Activated CD8-positive, alpha-beta memory T cell treated with anti-CD3 and anti-CD28 coated beads, Interleukin-2, amount 50 U/mL, for 1 hour (primary cell): ENCODE data around the gene PDCD4.

Experiments
- DNase-seq: peaks from one replicate; pipeline ENCODE4 v3.0.0-alpha.2; 2020; ENCODE audit errors: extremely low read depth

PDCD4 gene

DNA sequence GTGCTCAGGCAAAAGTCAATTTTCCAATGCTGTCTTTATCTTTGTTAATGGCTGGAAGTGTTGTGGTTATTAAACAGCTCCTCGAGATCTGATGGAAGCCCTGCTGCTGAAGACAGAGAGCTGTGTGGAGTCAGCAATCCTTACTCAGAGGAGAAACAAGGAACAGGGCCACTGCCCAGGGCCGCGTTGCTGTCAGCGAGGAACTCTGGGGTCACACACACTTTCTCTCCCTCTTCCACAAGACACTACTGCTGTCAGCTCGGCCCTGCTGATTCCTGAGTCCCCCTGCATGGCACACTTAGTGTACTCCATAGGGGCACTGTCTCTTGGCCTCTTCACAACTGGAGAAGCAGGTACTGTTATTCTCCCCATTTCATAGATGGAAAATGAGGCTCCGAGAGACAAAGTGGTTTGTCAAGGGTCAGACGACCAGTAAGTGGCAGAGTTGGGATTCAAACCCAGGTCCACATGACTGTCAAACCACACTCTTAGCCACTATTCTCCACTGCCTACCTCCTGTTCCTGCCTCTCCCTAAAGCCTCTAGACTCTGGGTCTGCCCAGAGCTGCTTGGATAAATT, 29.3 kb upstream of the PDCD4 start:
- no peak for DNase-seq

DNA sequence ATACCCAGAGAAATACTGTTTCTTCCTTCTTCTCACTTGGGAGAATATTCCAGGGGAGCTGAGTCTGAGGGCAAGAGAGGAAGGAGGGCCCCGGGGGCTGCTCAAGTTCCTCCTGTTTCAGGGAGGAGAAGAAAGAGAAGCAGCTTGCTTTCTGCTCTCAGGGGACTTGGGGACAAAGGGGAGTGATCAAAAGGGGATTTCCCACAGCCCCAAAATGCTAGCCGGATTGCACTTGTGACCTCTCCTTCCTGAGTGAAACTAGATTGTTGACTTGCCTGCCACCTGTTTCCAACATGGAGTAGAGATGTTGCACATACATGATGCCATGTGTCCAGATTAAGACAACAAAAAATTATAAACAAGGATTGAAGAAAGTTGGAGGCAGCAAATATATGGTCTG, 28.7 kb upstream of the PDCD4 start:
- peak; percentile 22 for DNase-seq

DNA sequence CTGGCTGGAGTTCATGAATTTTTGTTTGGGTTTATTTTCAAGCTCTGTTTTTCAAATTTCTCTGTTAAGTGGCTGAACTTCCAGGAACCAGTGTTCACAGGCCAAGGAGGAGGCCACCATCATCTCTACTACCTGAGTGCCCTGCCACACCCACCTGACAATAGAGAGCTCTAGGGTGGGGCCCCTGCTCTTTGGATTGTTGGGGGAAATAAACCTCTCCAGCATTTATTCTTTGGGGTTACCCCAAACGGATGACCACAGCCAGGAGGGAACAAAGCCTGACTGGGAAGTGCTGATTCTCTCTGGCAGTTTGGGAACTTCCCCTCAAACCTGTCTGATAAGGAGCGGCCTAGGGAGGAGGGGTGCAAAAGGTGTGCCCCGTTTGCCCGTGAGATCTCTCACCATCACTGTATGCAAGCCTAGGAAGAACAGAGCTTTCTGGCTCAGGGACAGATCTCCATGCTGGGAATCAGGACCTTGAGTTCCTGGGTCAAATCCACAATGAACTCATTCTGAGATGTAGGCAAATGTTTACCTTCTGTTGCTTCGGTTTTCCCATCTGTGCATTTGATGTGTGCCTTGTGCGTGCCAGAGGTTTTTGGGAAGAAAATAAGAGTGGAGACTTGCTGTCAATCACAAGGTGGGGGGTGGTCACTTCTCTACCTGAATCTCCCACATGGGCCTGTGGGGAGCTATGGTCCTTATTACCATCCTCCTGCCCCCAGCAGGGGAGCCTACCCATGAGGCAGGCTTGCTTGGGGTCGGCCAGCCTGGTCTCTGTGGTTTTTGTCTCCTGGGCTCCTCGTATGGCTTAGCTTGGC, 27.7 kb upstream of the PDCD4 start:
- DNase-seq: no peak

DNA sequence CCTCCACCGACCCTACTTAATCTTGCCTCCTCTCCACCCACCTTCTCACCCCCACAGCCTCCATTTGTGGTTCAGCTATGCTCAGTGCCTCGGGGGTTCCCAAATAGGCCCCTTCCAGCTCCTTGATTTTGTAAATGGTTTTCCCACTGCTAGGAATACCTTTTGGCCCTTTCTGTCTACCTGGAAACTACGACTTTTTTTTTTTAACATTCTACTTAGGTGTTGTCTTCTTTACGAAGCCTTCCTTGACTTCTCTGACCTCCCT, 27.2 kb upstream of the PDCD4 start:
- no peak for DNase-seq

DNA sequence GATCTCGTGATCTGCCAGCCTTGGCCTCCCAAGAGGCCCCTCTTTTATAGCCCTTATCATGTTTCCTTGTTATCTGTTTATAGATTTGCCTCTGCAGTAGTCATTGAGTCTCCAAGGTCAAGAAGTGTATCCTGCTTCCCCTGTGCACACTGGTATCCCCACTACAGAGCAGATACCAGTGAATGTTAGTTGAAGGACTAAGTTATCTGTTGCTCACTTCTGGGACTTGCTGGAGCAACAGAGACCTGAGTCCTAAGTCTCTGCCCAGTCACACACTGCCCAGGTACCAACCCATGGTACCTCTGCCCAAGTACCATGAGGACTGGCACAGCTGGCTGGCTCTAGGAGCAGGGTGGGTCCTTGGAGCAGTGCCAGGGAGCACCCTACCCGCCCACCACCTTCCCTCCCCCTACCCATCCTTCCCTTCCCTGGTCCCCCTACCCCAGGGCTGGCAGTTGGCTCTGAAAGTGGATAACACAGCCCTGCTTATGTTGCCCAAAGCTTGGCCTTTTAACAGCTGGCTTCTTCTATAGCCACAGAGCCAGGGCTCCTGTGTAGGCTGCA, 26.5 kb upstream of the PDCD4 start:
- DNase-seq: no peak

DNA sequence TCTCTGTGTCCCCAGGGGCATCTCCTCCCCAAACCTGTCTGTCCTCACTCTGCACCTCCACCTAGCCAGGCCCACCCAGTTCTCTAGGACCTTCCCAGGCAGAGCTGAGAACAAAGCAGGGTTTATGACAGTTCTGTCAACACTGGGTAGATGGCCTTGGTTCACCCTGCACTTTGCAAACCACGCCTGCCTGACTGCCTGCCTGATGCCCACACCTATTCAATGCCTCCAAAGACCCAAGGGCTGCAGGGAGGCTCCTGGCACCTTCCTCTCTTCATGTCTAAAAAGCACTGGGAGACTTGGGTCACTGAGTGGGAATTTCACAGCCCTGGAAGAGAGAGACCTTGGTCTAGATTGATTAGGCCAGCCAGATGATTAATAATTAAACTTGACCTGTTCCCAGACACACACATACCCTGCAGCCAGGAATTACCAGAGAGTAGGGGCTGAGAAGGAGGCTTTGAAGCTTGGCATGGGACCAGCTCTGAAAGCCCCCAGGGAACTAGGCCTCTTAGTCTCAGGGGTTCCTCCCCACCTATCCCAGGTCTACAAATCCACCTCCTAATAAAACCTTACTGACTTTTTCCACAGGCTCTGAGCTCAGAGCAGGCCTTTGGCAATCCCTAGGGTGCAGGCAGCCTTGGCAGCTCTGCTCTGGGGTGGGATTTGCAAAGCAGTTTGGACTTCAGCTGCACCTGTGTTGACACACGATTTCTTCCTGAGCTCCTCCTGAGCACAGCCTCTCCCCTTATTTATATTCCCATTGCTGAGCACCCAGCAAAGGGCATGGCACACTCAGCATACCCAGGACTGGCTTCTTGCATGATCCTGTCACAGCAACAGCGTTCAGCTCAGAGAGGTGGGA, 25.7 kb upstream of the PDCD4 start:
- no peak for DNase-seq

DNA sequence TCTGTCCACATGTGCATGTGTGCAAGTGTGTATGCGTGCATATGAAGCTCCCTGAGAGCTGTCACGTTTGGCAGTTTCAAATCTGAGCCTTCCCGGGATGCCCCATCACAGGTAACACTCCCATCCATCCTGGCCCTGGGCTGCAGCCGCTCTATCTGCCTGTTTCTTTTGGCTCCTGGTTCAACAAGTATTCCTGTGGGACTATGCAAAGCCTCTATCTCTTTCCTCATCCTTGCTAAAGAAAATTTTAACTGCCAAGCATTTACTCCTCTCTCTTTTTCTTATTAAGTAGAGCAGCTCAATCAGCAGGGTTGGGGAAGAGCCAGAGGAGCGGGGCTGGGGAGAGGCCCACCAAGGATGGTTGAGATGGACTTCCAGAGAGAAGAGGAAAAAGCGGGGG, 24.4 kb upstream of the PDCD4 start:
- no peak for DNase-seq

DNA sequence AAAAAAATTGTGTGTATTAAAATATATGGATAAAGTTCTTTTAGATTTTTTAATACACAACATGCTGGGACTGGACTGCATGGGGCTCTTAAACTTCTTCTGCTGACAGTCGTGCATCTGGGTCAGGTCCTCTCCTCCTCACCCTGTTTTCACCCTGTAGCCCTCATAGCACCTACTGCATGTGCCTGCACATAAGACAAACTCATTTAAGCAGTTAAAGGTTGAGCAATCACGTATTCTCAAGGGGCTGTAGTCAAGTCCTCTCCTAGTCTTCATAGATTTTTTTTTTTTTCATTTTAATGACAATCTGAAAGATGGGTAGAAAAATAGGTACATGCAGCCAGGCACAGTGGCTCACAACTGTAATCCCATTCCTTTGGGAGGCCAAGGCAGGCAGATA, 23.6 kb upstream of the PDCD4 start:
- no peak for DNase-seq

DNA sequence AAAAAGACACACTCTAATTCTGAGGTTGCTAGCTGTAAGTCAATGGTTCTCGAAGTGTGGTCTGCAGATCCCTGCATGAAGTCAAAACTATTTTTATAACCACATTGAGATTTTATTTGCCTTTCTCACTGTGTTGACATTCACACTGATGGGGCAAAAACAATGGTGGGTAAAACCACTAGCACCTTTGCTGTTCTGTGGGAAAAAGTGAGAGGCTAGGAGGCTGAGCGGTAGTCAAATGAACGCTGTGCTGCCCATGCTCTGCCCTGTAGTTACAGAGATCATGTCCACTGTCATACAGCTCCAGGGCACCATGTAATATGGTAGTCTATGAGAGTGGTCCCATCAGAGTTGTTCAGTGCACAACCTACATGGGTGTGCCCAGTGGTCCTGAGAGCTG, 21.6 kb upstream of the PDCD4 start:
- DNase-seq: no peak

DNA sequence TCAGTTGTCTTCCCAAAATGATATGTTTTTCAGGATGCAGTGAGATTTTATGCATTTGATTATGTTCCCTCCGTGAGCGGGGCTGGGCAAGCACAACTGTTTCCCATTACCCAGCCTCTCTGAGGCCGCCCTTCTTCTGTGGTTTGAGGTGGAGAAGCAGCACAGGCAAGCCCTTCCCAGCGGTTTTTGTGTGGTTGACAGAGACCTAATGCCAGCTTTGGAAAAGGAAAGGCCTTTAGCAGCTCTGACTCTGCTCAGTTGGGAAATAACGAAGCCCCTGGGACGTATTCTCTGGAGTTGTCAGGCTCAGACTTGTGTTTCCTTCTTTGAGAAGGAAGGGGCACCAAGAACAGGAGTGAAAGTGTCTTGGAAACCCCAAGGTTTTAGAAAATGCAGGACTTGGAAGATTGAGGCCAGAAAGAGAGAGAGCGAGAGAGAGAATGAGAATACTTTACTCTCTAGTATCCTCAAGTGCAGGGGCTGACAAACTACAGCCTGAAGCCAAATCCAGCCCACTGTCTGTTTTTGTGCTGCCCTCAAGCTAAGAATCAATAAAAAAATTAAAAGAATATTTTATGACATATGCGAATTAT, 20.6 kb upstream of the PDCD4 start:
- no peak for DNase-seq

DNA sequence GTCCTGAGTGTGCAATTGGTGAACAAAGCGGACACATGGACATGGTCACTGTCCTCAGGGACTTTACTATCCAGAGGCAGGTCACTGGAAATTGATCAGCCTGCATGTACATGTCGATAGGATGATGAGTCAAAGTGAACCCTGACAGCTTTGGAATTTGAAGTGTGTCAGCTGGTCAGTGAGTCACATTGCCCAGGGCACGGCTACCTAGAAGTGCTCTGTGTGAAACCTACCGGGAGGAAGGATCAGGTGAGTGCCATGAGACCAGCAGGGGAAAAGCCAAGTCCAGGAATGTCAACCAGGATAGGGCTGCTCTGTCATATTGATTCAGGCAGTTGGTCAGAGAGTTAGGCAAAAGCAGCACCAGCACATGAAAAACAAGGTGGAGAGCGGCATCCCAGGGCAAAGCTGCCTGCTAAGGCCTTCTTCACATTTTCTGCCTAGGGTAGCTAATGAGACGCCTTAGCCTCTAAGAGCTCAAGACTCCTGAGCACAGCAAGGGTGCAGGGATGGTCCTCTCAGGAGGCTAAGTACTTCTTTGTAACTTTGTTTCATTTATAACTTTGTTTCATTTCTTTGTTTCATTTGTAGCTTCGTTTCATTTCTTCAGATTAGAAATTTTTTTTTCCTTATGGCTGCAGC, 19.4 kb upstream of the PDCD4 start:
- no peak for DNase-seq

DNA sequence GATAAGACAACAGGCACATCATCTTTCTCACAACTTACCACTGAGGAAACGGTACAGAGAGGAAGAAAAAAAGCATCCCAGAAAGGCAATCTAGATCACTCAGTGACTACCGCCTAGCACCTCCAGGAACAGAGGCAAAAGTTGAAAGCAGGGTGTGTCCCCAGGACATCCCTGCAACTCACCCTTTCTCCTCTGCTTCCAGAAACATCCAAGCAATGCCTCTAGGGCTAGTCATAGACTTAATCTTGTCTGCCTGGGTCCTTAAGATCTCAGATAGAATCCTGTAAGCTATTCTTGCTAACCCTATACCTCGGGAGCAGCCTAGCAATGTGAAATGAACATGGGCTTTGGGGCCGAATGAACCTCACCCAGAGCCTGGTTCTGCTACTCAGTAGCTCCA, 18.8 kb upstream of the PDCD4 start:
- DNase-seq: no peak

DNA sequence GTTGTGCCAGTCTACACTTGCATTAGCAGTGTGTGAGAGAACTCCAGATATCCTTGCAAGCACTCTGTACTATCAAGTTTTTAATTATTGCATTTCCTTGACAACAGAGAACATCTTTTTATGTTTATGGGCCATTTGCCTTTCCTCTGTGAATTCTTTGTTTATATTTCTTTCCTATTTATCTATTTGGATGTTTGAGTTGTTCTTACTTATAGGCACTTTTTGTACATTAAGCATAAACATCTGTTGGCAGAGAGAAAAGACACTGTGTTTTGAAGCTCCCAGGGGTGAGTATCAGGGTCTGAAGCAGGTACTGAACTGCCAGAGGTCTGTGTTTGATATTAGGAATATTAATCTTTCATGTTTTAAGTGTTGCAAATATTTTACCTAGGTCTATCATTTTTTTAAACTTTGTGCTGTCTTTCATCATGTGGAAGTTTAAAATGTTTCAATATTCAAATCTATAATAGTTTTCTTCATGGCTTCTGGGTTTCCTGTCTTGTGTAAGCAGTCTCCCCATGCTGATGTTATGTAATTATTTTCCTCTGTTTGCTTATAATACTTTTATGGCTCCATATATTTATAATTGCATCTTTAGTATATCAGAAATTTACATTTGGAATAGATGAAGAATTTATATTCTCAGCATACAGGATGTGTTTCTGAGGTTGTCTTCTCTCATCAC, 17.7 kb upstream of the PDCD4 start:
- no peak for DNase-seq

DNA sequence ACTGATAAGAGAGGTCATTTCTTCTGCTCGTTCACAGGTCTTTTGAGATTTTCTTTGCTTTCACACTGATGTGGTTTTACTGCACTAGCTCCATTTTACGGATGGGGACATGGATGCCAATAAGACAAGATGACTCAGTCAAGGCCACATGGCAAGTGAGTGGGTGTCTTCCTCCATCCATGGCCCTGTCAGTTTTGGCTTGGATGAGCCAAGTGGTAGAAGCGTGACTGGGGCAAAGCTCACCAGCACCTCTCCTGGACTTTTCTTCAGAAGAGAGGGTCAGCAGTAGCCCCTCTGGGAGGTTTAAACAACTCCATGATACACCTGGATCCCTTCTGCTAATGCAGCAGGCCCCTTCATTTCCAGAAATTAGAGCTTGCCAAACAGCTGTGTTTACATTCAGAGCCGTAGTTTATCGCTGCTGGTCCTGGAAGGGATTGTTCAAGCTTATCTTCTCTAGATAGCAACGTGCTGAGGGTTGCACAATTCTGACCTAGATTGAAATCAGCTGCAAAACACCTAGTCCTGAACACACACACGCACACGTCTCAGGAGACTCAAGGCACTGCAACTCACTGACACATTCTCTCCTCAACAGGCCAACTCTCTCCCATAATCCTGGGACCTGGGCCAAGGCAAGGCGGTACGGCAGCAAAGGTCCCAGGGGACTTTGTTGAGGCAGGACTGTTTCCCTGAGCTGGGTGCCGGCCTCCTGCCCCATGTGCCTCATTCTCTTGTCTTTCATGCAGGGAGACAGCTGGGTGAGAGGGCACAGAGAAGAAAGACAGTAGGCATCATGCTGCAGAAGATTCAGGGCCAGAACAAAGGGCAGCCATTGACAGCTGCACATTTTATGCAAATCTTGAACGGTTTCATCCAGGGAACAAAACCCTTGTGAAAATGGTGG, 14.2 kb upstream of the PDCD4 start:
- DNase-seq: no peak

DNA sequence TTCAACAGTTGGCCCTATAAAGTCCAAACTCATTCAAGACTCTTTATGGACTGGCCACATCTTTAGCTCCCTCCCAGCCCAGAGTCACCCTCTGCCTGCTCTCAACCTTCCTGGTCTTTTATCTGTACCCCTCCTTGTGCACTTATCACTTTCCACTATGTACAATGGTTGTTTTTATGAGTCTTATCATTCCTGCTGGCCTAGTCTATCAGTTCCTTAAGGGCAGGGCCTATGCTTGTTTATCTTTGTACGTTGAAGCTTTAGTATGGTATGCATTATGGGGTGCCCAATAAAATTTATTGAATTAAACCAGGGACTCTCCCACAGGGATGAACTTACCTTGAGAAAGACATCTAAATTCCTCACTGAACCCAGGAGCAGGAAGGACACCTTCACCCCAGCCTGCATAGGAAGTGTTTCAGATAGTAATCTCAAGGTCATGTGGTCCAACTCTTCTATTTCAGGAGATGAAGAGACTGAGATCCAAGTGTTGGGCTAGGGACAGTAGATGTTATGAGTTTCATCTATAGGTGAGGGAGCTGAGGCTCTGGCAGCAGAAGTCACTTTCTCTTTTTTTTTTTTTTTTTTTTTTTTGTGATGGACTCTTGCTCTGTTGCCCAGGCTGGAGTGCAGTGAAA, 13.3 kb upstream of the PDCD4 start:
- DNase-seq: no peak

DNA sequence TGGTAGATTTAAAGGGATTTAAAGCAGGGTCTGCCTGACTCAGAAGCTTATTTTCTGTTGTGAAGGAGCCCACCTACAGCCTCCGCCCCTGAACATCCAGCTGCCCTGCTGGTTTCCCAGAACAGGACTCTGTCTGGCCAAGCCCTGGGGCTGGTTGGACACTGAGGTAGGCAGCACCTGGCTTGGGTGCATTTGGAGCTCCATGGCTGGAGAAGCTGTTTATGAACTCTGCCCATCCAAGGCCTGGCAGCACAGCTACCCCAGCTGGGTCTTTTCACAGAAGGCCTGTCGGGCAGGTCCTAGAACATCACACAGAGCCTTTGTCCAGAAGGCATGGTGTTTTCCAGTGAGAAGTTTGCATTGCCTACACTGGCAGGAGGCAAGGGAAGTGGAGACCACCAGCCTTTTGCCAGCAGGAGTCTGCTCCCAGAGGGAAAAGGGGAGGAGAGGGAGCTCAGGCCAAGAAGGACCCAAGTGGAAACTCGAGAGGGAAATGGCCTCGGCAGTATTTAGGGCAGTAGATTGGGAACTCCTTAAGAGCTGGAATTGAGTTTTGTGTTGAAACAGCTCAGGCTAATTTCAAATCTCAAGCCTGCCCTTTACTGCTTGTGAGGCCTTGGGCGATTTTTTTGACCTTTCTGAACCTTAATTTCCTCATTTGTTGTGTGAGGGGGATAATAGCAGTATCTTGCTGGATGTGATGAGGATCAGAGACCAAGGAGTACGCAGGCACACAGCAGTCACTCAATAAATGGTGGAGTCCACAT, 12.3 kb upstream of the PDCD4 start:
- DNase-seq: no peak

DNA sequence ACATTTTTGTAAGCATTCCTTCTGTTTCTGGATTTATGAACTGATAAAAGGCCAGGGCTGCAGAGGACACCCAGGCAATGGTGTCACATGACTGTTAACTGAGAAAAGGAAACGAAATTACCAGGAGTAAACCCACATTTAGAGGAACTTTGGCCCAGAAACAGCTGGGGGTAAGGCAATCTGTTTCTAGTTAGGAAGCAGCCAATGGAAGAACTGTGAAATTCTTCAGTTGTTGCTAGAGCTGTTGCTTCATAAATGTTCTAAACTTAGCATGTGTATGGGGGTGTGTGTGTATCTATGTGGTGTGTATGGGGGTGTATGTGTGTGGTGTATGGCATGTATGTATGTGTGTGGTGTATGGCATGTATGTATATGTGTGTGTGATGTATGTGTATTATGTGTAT, 11.8 kb upstream of the PDCD4 start:
- DNase-seq: no peak

DNA sequence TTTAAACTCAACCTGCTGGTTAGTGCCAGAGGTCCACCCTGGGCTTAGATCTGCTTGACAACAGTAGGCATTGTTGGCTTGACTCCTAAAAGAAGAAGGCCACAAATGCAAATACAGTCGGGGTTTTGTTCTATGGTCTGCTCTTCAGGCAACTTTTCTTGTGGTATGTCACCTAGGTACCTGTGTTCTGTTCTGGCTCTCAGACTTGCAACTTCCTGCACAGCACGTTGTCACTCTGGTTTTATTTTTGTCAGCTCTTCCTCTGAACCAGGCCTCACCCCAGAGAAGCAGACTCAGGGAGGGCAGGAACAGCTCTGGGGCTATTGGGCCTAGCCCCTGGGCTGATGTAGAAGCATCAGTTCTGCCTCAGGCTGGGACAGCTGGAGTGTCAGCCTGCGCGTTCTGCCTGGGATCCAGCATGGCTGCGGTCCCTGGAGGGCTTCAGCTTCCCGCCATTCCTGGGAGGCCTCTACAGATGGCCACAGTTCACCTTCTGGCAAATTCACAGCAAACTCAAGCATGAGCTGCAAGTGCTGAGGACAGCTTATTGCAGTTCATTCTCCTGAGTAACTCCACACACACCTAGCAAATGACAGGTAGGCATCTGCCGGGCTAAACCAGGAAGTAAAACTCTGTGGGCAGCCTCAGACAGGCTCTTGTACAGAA, 11.0 kb upstream of the PDCD4 start:
- DNase-seq: no peak
